ENCODE data around the gene YWHAG.
"Not testable (repeated sequence)": the region's sequence is repeated elsewhere in the genome, so short reads cannot be mapped to it uniquely, and the experiment has no call there.

GRCh38 chr7:76363754-76364153 lies 5.0 kb upstream of the YWHAG start:
- TF ChIP-seq CTCF (CRISPR knock-in tag; IDR thresholded peaks at IDR 0.05); IRX3 (CRISPR knock-in tag; IDR thresholded peaks at IDR 0.05; ENCODE audit: borderline replicate concordance, low read depth); SUZ12 (IDR thresholded peaks at IDR 0.05; ENCODE audit: low read depth, low read length); YY1 (IDR thresholded peaks at IDR 0.05; ENCODE audit: insufficient read depth, insufficient replicate concordance, low read depth, low read length); SP1 (IDR thresholded peaks at IDR 0.05); SP1 (CRISPR knock-in tag; IDR thresholded peaks at IDR 0.05); ZNF274 (CRISPR knock-in tag; IDR thresholded peaks at IDR 0.05); EZH2 (conservative IDR thresholded peaks at IDR 0.05; ENCODE audit: low read depth, low read length): not testable (repeated sequence)
